Activated CD4-positive, alpha-beta memory T cell treated with anti-CD3 and anti-CD28 coated beads, Interleukin-2, amount 10 ng/mL, durations not matched to agents 7 days and 5 days (primary cell): ENCODE results near the gene ZNF282. TPM values are rescaled to one million over a fixed set of nuclear protein-coding genes. Genes with fewer than 3 reads are reported as not detected.

Source experiments
- total RNA-seq, 2 experiments: library from RNA; stranded (reverse); gene quantifications; one replicate each; pipeline ENCODE4 v1.2.3, GENCODE V29; 2021

ZNF282 gene
- total RNA-seq, 2 experiments from 2014 or later: 66.1 to 66.6 TPM

Other genes with a start within 250 kb of the ZNF282 start
- gene PDIA4, start 167.0 kb upstream of the ZNF282 start, total RNA-seq: 100 to 1,000 TPM; 108 TPM
- gene ZNF786, start 104.8 kb upstream of the ZNF282 start, total RNA-seq: 1 to 10 TPM; 6.0 to 7.0 TPM
- gene ZNF425, start 69.2 kb upstream of the ZNF282 start, total RNA-seq: 1 to 10 TPM; 1.1 TPM
- 10 to 100 TPM; 12.1 to 13.7 TPM for gene ZNF398, start 48.1 kb upstream of the ZNF282 start, total RNA-seq
- 10 to 100 TPM; 13.5 to 14.5 TPM for gene ZNF212, start 44.1 kb downstream of the ZNF282 start, total RNA-seq
- 10 to 100 TPM; 14.4 to 15.8 TPM for gene ZNF783, start 66.7 kb downstream of the ZNF282 start, total RNA-seq